HCT116 (cell line): ENCODE measurements around the gene ZC3H12C.

Source experiments
- CTCF ChIP-seq, 3 experiments: fragments of 200-600 bp in 1 of 3; sonication (generic) in 1 of 3; IDR thresholded peaks in 2 of 3; conservative IDR thresholded peaks in 1 of 3; 2 replicates each; pipeline ENCODE4 v1.5.1; 2012 to 2017; ENCODE audit warnings: low read depth in 2 of 3, low read length in 2 of 3, antibody characterized with exemption in 1 of 3, borderline replicate concordance in 1 of 3, control low read depth in 1 of 3, mild to moderate bottlenecking in 1 of 3, mixed read lengths in 1 of 3, mixed run types in 1 of 3, moderate library complexity in 1 of 3; ENCODE audit not compliant: insufficient read depth in 1 of 3
- POLR2A ChIP-seq: IDR thresholded peaks from 2 replicates; pipeline ENCODE4 v1.7.0; 2011; ENCODE audit warnings: borderline replicate concordance; ENCODE audit not compliant: insufficient read depth, insufficient read length; ENCODE audit errors: extremely low read depth

GRCh38 chr11:110184456-110184855 is 91.3 kb downstream of the ZC3H12C start:
- TF ChIP-seq POLR2A = no peak
- no peak for TF ChIP-seq CTCF (IDR thresholded peaks at IDR 0.05 in 2 of 3, conservative IDR thresholded peaks at IDR 0.05 in 1 of 3; ENCODE audit: borderline replicate concordance in 1 of 3, insufficient read depth in 1 of 3, low read depth in 2 of 3, low read length in 2 of 3)
